ENCODE results near the gene PCBP3.

- TF ChIP-seq CTCF (IDR thresholded peaks at IDR 0.05) (no peak), POLR2A (IDR thresholded peaks at IDR 0.05) (no peak)
These were observed 31.4 kb upstream of the PCBP3 start for GRCh38 chr21:45611939-45612664.
